Measurements from ENCODE around the gene ANKRD11. TPM values are rescaled to one million over a fixed set of nuclear protein-coding genes. Genes with fewer than 3 reads are reported as not detected.

The ANKRD11 gene
- total RNA-seq, 1 experiment from 2014 or later = 242 TPM

- Mint-ChIP-seq H3K4me3 (ENCODE audit: low read depth, unreplicated experiment) (no peak overlapping the region), H3K27ac (ENCODE audit: unreplicated experiment) (peak overlapping the region; percentile 21), H3K4me1 (ENCODE audit: low read depth, unreplicated experiment) (peaks cover 21% of the 10 kb centered on the region), H3K9me3 (ENCODE audit: low read depth, unreplicated experiment) (no peaks in the 10 kb centered on the region), H3K36me3 (ENCODE audit: insufficient read depth, unreplicated experiment) (peaks cover 72% of the 10 kb centered on the region), H3K27me3 (ENCODE audit: unreplicated experiment) (no peaks in the 10 kb centered on the region)
- CTCF ChIA-PET = no interaction called here
- DNase-seq = no peak
- BruUV-seq (replicated peaks) = no TSS peak
- intact Hi-C loops (cut with micrococcal nuclease; ENCODE audit: unreplicated experiment) = no loop called here
- TF ChIP-seq CTCF (IDR thresholded peaks at IDR 0.05; ENCODE audit: unreplicated experiment) = no peak
Observed at GRCh38 chr16:89304941-89305705, 185.2 kb downstream of the ANKRD11 start.

GRCh38 chr16:89304181-89304851 is 186.0 kb downstream of the ANKRD11 start:
- Mint-ChIP-seq H3K4me3 (ENCODE audit: low read depth, unreplicated experiment) (no peak overlapping the region), H3K27ac (ENCODE audit: unreplicated experiment) (peak overlapping the region; percentile 21), H3K4me1 (ENCODE audit: low read depth, unreplicated experiment) (peaks cover 21% of the 10 kb centered on the region), H3K36me3 (ENCODE audit: insufficient read depth, unreplicated experiment) (peaks cover 67% of the 10 kb centered on the region), H3K27me3 (ENCODE audit: unreplicated experiment) (no peaks in the 10 kb centered on the region), H3K9me3 (ENCODE audit: low read depth, unreplicated experiment) (no peaks in the 10 kb centered on the region)
- intact Hi-C loops (cut with micrococcal nuclease; ENCODE audit: unreplicated experiment) = no loop called here
- DNase-seq = no peak
- TF ChIP-seq CTCF (IDR thresholded peaks at IDR 0.05; ENCODE audit: unreplicated experiment) = no peak
- CTCF ChIA-PET = no interaction called here
- BruUV-seq (replicated peaks) = no TSS peak

GRCh38 chr16:89303617-89304016 is 186.7 kb downstream of the ANKRD11 start:
- Mint-ChIP-seq H3K4me3 (ENCODE audit: low read depth, unreplicated experiment) (no peak overlapping the region), H3K9me3 (ENCODE audit: low read depth, unreplicated experiment) (no peaks in the 10 kb centered on the region), H3K27me3 (ENCODE audit: unreplicated experiment) (no peaks in the 10 kb centered on the region), H3K4me1 (ENCODE audit: low read depth, unreplicated experiment) (peaks cover 21% of the 10 kb centered on the region), H3K27ac (ENCODE audit: unreplicated experiment) (peak overlapping the region; percentile 5), H3K36me3 (ENCODE audit: insufficient read depth, unreplicated experiment) (peaks cover 66% of the 10 kb centered on the region)
- BruUV-seq (replicated peaks) = no TSS peak
- intact Hi-C loops (cut with micrococcal nuclease; ENCODE audit: unreplicated experiment) = no loop called here
- no peak for DNase-seq
- TF ChIP-seq CTCF (IDR thresholded peaks at IDR 0.05; ENCODE audit: unreplicated experiment) = no peak
- CTCF ChIA-PET = no interaction called here

- no peak overlapping the region for H3K4me3 Mint-ChIP-seq (ENCODE audit: low read depth, unreplicated experiment)
- H3K27ac Mint-ChIP-seq (ENCODE audit: unreplicated experiment) = no peak overlapping the region
- H3K4me1 Mint-ChIP-seq (ENCODE audit: low read depth, unreplicated experiment) = peaks cover 40% of the 10 kb centered on the region
- no peaks in the 10 kb centered on the region for H3K27me3 Mint-ChIP-seq (ENCODE audit: unreplicated experiment)
- CTCF ChIA-PET = no interaction called here
- no peak for TF ChIP-seq CTCF (IDR thresholded peaks at IDR 0.05; ENCODE audit: unreplicated experiment)
- DNase-seq = no peak
- BruUV-seq (replicated peaks) = no TSS peak
- H3K9me3 Mint-ChIP-seq (ENCODE audit: low read depth, unreplicated experiment) = no peaks in the 10 kb centered on the region
- H3K36me3 Mint-ChIP-seq (ENCODE audit: insufficient read depth, unreplicated experiment) = peaks cover 76% of the 10 kb centered on the region
- intact Hi-C loops (cut with micrococcal nuclease; ENCODE audit: unreplicated experiment) = no loop called here
Observed at GRCh38 chr16:89300976-89301360, 189.4 kb downstream of the ANKRD11 start.

All from Calu3 (cell line).